Activated CD8-positive, alpha-beta T cell treated with anti-CD3 and anti-CD28 coated beads, Interleukin-2, amount 10 ng/mL, durations not matched to agents 7 days and 5 days (primary cell): ENCODE results near the gene TIAL1. TPM values are rescaled to one million over a fixed set of nuclear protein-coding genes. Genes with fewer than 3 reads are reported as not detected.
"Not testable (repeated sequence)": the region's sequence is repeated elsewhere in the genome, so short reads cannot be mapped to it uniquely, and the experiment has no call there.

Experiments used
- ATAC-seq: fragments of 150-1000 bp; cut with Tn5 transposase; one replicate; pipeline ENCODE4 v1.10.0; 2021; ENCODE audit warnings: moderate library complexity
- CTCF ChIA-PET: fragments of 350-600 bp; sonication (Branson Sonifier 250); formaldehyde crosslinking; loops from one replicate; lab custom pipeline; 2021; ENCODE audit warnings: antibody characterized with exemption; lab: Charles Lee
- POLR2A ChIA-PET: fragments of 350-600 bp; sonication (Branson Sonifier 250); formaldehyde crosslinking; loops from one replicate; lab custom pipeline; 2021; ENCODE audit warnings: antibody characterized with exemption; lab: Charles Lee
- DNase-seq: peaks from one replicate; pipeline ENCODE4 v3.0.0-alpha.2; 2020
- H3K27ac Mint-ChIP-seq: one replicate; pipeline ENCODE4 v1.8.0; 2021; ENCODE audit warnings: mild to moderate bottlenecking, mixed read lengths
- H3K27me3 Mint-ChIP-seq: one replicate; pipeline ENCODE4 v1.8.0; 2021; ENCODE audit warnings: low read depth, mixed read lengths
- H3K36me3 Mint-ChIP-seq: one replicate; pipeline ENCODE4 v1.8.0; 2021; ENCODE audit warnings: low read depth, mixed read lengths
- H3K4me1 Mint-ChIP-seq: one replicate; pipeline ENCODE4 v1.8.0; 2021; ENCODE audit warnings: low read depth, mixed read lengths
- H3K4me3 Mint-ChIP-seq: one replicate; pipeline ENCODE4 v1.8.0; 2021; ENCODE audit warnings: mild to moderate bottlenecking, mixed read lengths
- H3K9me3 Mint-ChIP-seq: one replicate; pipeline ENCODE4 v1.8.0; 2022; ENCODE audit warnings: mixed read lengths; ENCODE audit not compliant: insufficient read depth
- total RNA-seq, 2 experiments: library from RNA; stranded (reverse); gene quantifications; one replicate each; pipeline ENCODE4 v1.2.3, GENCODE V29; 2021

TIAL1 gene
- total RNA-seq, 2 experiments from 2014 or later: 173 to 177 TPM

DNA sequence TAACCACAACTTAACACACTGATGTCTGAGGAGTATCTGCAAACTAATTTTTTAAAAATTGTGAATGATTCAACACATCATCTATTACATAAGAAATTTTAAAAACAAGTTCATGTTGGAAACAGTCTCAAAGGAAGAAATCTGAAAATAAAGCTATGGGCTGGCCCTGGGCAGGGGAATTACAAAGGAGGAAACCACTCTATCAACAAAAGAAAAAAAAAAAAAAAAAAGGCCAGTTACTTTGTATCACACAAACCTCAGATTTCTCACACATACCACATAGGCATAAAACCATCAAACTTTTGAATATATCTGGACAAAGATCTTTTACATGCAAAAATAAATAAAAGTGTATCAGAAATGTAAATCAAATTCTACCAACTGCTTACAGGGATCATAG is 20.8 kb downstream of the TIAL1 start:
- Mint-ChIP-seq H3K4me3 (peak overlapping the region; percentile 25), H3K9me3 (no peaks in the 10 kb centered on the region), H3K27ac (peak overlapping the region; percentile 17), H3K36me3 (peaks cover 49% of the 10 kb centered on the region), H3K27me3 (no peaks in the 10 kb centered on the region), H3K4me1 (peaks cover 28% of the 10 kb centered on the region)
- POLR2A ChIA-PET: interaction anchor here (0.6 to 1.3 kb wide), 2 partner anchors 33 to 1300 kb away, joined by 3 read pairs; partner anchors contain the start of gene RGS10
- CTCF ChIA-PET: interaction anchor here (1.3 to 3.5 kb wide), 4 partner anchors 16 to 38 kb away, joined by 3 to 11 read pairs (median 7); partner anchors contain the start of gene RGS10
- no peak for DNase-seq
- peak; percentile 27 for ATAC-seq

- H3K27ac Mint-ChIP-seq: peak overlapping the region; percentile 65
- ATAC-seq (peak; percentile 92), DNase-seq (peak; percentile 56)
- H3K36me3 Mint-ChIP-seq: peaks cover 49% of the 10 kb centered on the region
- H3K4me3 Mint-ChIP-seq: no peak overlapping the region
- ChIA-PET POLR2A (interaction anchor here (1.3 kb wide), 1 partner anchor 33 kb away, joined by 3 read pairs; the partner anchor contains the start of gene RGS10), CTCF (interaction anchor here (1.3 to 3.5 kb wide), 4 partner anchors 16 to 38 kb away, joined by 3 to 11 read pairs (median 7); partner anchors contain the start of gene RGS10)
- no peaks in the 10 kb centered on the region for H3K27me3 Mint-ChIP-seq
- peaks cover 28% of the 10 kb centered on the region for H3K4me1 Mint-ChIP-seq
- no peaks in the 10 kb centered on the region for H3K9me3 Mint-ChIP-seq
These were observed 21.3 kb downstream of the TIAL1 start for GRCh38 chr10:119575506-119575905.

DNA sequence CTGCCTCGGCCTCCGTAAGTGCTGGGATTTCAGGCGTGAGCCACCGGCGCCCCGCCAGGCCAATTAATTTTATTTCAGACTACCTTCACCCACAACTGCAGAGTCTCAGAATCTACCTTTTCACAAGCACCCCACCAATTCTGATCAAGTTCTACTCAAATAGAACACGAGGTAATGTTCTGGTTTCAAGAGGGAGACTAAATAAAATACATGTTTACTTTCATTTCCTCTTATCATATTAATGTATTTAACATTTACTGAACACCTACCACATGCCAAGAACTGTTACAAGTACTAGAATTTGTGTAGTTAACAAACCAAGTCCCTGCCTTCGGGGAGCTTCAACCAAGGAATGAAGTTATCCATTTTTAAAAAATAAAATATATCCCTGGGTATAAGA is 28.8 kb downstream of the TIAL1 start:
- CTCF ChIA-PET: no interaction called here
- POLR2A ChIA-PET: no interaction called here
- no peaks in the 10 kb centered on the region for H3K4me1 Mint-ChIP-seq

GRCh38 chr10:119562097-119562496 is 34.7 kb downstream of the TIAL1 start:
- DNase-seq (no peak), ATAC-seq (no peak)
- Mint-ChIP-seq H3K27ac (no peak overlapping the region), H3K27me3 (peaks cover 2% of the 10 kb centered on the region), H3K4me1 (no peaks in the 10 kb centered on the region), H3K4me3 (no peak overlapping the region), H3K36me3 (no peaks in the 10 kb centered on the region), H3K9me3 (no peaks in the 10 kb centered on the region)
- CTCF ChIA-PET: no interaction called here
- POLR2A ChIA-PET: no interaction called here

More for the DNA sequence above, 28.8 kb downstream of the TIAL1 start:
- Mint-ChIP-seq H3K27me3 (no peaks in the 10 kb centered on the region), H3K9me3 (no peaks in the 10 kb centered on the region), H3K27ac (no peak overlapping the region), H3K4me3 (no peak overlapping the region), H3K36me3 (peaks cover 7% of the 10 kb centered on the region)
- DNase-seq (no peak), ATAC-seq (no peak)

GRCh38 chr10:119559511-119559910 is 37.3 kb downstream of the TIAL1 start:
- H3K4me1 Mint-ChIP-seq, H3K4me3 Mint-ChIP-seq, H3K27ac Mint-ChIP-seq, H3K9me3 Mint-ChIP-seq, ATAC-seq, POLR2A ChIA-PET, H3K27me3 Mint-ChIP-seq, CTCF ChIA-PET, DNase-seq, H3K36me3 Mint-ChIP-seq: not testable (repeated sequence)

DNA sequence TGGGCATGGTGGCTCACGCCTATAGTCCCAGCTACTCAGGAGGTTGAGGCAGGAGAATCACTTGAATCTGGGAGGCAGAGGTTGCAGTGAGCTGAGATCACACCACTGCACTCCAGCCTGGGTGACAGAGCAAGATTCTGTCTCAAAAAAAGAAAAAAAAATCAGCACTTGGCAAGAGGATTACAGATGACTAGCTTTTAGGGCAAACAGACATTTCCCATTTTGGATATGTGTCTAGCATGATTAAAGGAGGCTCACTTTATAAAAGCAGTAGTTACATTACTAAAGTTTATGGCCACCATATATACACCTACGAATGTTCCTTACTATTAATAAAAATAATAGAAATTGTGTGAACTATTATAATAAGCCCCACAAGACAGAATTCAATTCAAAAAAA is 40.7 kb downstream of the TIAL1 start:
- H3K27me3 Mint-ChIP-seq, POLR2A ChIA-PET, H3K4me3 Mint-ChIP-seq: not testable (repeated sequence)

DNA sequence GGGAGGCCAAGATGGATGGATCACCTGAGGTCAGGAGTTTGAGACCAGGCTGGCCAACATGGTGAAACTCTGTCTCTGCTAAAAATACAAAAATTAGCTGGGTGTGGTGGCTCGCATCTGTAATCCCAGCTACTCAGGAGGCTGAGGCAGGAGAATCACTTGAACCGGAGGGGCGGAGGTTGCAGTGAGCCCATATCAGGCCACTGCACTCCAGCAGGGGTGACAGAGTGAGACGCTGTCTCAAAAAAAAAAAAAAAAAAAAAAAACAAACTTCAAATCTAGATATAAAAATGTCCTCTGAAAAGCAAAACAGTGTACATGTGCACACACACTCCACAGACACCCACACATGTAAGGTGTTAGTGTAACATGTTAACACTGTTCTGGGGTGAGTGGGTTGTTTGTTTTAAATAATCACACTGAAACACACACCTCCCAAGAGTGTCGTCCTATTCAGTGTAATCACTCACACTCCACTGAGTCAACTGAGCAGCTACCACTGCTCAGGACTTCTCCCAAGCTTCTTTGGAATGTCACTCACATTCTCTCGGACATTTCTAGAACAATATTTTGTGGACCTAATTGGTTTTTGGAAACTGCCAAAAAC is 41.5 kb downstream of the TIAL1 start:
- CTCF ChIA-PET: no interaction called here
- peaks cover 10% of the 10 kb centered on the region for H3K27me3 Mint-ChIP-seq
- H3K36me3 Mint-ChIP-seq: no peaks in the 10 kb centered on the region
- no peaks in the 10 kb centered on the region for H3K9me3 Mint-ChIP-seq
- H3K4me1 Mint-ChIP-seq: no peaks in the 10 kb centered on the region
- no peak overlapping the region for H3K27ac Mint-ChIP-seq
- ATAC-seq (no peak), DNase-seq (no peak)
- POLR2A ChIA-PET: no interaction called here
- no peak overlapping the region for H3K4me3 Mint-ChIP-seq

More for the DNA sequence above, 40.7 kb downstream of the TIAL1 start:
- H3K9me3 Mint-ChIP-seq, DNase-seq, ATAC-seq, H3K4me1 Mint-ChIP-seq, CTCF ChIA-PET, H3K36me3 Mint-ChIP-seq, H3K27ac Mint-ChIP-seq: not testable (repeated sequence)

- no peak for DNase-seq
- CTCF ChIA-PET: interaction anchor here (0.6 to 1.2 kb wide), 3 partner anchors 51 to 361 kb away, joined by 3 to 4 read pairs (median 3); no protein-coding TSS in a partner anchor
- no peaks in the 10 kb centered on the region for H3K4me1 Mint-ChIP-seq
These were observed 45.9 kb downstream of the TIAL1 start for GRCh38 chr10:119550827-119551226.

GRCh38 chr10:119549247-119549999 is 47.3 kb downstream of the TIAL1 start:
- ChIA-PET CTCF (no interaction called here), POLR2A (interaction anchor here (0.6 kb wide), 1 partner anchor 384 kb away, joined by 3 read pairs; no protein-coding TSS in a partner anchor)
- Mint-ChIP-seq H3K4me3 (no peak overlapping the region), H3K36me3 (no peaks in the 10 kb centered on the region), H3K27me3 (peaks cover 33% of the 10 kb centered on the region), H3K4me1 (peaks cover 5% of the 10 kb centered on the region), H3K27ac (no peak overlapping the region), H3K9me3 (no peaks in the 10 kb centered on the region)
- ATAC-seq (no peak), DNase-seq (no peak)

More at GRCh38 chr10:119550827-119551226, 45.9 kb downstream of the TIAL1 start:
- no peak overlapping the region for H3K4me3 Mint-ChIP-seq
- POLR2A ChIA-PET: no interaction called here
- H3K9me3 Mint-ChIP-seq: no peaks in the 10 kb centered on the region
- peaks cover 30% of the 10 kb centered on the region for H3K27me3 Mint-ChIP-seq
- ATAC-seq: no peak
- no peaks in the 10 kb centered on the region for H3K36me3 Mint-ChIP-seq
- no peak overlapping the region for H3K27ac Mint-ChIP-seq

DNA sequence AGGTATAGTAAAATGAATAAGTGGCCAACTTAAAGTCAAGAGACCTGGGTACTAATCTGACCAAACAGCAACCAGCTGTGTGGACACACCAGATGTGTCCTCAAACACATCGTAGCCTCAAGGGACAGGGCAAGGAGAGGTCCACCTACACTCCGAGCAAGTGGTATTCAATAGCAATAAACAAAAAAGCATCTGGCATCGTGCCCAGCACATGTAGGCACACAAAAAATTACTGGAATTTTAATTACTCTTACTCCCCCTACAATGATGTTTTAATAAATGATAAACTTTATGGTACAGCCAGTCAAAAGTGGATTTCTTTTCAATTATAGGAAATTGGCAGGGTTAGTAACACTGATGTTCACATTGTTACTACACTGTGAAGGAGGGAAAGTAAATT is 50.8 kb downstream of the TIAL1 start:
- peaks cover 4% of the 10 kb centered on the region for H3K36me3 Mint-ChIP-seq
- H3K27me3 Mint-ChIP-seq: peaks cover 26% of the 10 kb centered on the region
- H3K4me1 Mint-ChIP-seq: peaks cover 16% of the 10 kb centered on the region
- POLR2A ChIA-PET: no interaction called here
- CTCF ChIA-PET: no interaction called here
- H3K4me3 Mint-ChIP-seq: no peak overlapping the region
- no peak overlapping the region for H3K27ac Mint-ChIP-seq
- DNase-seq: no peak
- ATAC-seq: no peak
- H3K9me3 Mint-ChIP-seq: no peaks in the 10 kb centered on the region

DNA sequence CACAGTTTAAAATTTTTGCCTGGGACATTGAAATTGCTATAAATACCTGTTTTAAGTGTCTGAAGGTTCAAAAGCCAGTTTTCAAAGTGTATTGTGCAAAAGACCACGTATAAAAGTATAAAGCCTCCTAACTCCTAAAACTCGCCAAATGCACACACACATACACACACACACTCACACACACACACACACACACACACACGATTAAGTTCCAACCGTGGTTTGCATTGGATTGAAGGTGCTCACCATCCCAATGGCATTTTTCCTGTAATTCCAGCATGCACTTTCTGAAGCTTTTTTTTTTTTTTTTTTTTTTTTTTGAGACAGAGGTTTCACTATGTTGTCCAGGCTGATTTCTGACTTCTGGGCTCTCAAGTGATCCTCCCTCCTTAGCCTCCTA is 51.5 kb downstream of the TIAL1 start:
- CTCF ChIA-PET: interaction anchor here (1.4 to 1.7 kb wide), 2 partner anchors 24 to 57 kb away, joined by 3 to 4 read pairs; no protein-coding TSS in a partner anchor
- Mint-ChIP-seq H3K9me3 (no peaks in the 10 kb centered on the region), H3K36me3 (peaks cover 7% of the 10 kb centered on the region), H3K4me1 (peaks cover 20% of the 10 kb centered on the region), H3K27ac (no peak overlapping the region), H3K4me3 (no peak overlapping the region), H3K27me3 (peaks cover 23% of the 10 kb centered on the region)
- DNase-seq (no peak), ATAC-seq (no peak)
- POLR2A ChIA-PET: no interaction called here
